DND-41 (cell line): ENCODE results near the gene CA14.

Experiments used
- ATAC-seq: fragments of 200-7000 bp; cut with Tn5 transposase; 3 replicates; pipeline ENCODE4 v1.9.1; 2021; ENCODE audit warnings: low read depth; ENCODE audit not compliant: insufficient read depth
- DNase-seq: peaks from one replicate; pipeline ENCODE4 v3.0.0-alpha.2; 2020
- H2AFZ ChIP-seq: 2 replicates; pipeline ENCODE4 v1.6.0; 2012; ENCODE audit warnings: low read depth, low read length
- H3K27ac ChIP-seq: 2 replicates; pipeline ENCODE4 v1.5.1; 2012; ENCODE audit warnings: low read length, inconsistent platforms
- H3K27me3 ChIP-seq: fragments of 200-600 bp; sonication (generic); 2 replicates; pipeline ENCODE4 v1.6.0; 2012; ENCODE audit warnings: low read length, mild to moderate bottlenecking, inconsistent platforms; ENCODE audit not compliant: insufficient read depth, poor library complexity
- H3K36me3 ChIP-seq: 2 replicates; pipeline ENCODE4 v1.5.1; 2012; ENCODE audit warnings: low read length, inconsistent platforms; ENCODE audit not compliant: insufficient read depth
- H3K4me1 ChIP-seq: 2 replicates; pipeline ENCODE4 v1.5.1; 2012; ENCODE audit warnings: mild to moderate bottlenecking, low read length; ENCODE audit not compliant: insufficient read depth
- H3K4me2 ChIP-seq: 2 replicates; pipeline ENCODE4 v1.6.0; 2012; ENCODE audit warnings: mild to moderate bottlenecking, moderate library complexity, low read length, inconsistent platforms; ENCODE audit not compliant: insufficient read depth
- H3K4me3 ChIP-seq, 2 experiments: fragments of 200-600 bp in 1 of 2; shearing (Covaris generic) in 1 of 2; 2 replicates each; pipeline ENCODE4 v1.5.1; 2012 to 2016; ENCODE audit warnings: inconsistent platforms in 2 of 2, low read length in 2 of 2, mild to moderate bottlenecking in 2 of 2, low read depth in 1 of 2, moderate library complexity in 1 of 2
- H3K79me2 ChIP-seq: 2 replicates; pipeline ENCODE4 v1.6.0; 2012; ENCODE audit warnings: low read length, inconsistent platforms; ENCODE audit not compliant: insufficient read depth
- H3K9ac ChIP-seq: 2 replicates; pipeline ENCODE4 v1.6.0; 2012; ENCODE audit warnings: low read depth, mild to moderate bottlenecking, inconsistent platforms, low read length, moderate library complexity
- H3K9me3 ChIP-seq: 2 replicates; pipeline ENCODE4 v1.5.1; 2012; ENCODE audit warnings: low read length, moderate library complexity, mild to moderate bottlenecking, inconsistent platforms; ENCODE audit not compliant: insufficient read depth, severe bottlenecking
- H4K20me1 ChIP-seq: 2 replicates; pipeline ENCODE4 v1.6.0; 2012; ENCODE audit warnings: low read length; ENCODE audit not compliant: insufficient read depth
- CTCF ChIP-seq: IDR thresholded peaks from 2 replicates; pipeline ENCODE4 v1.5.1; 2012; ENCODE audit warnings: borderline replicate concordance, low read length, moderate library complexity, mild to moderate bottlenecking; ENCODE audit not compliant: poor library complexity, severe bottlenecking; ENCODE audit errors: extremely low read depth
- EZH2 ChIP-seq: IDR thresholded peaks from 3 replicates; pipeline ENCODE4 v1.6.1; 2012; ENCODE audit warnings: borderline replicate concordance, low read depth, mild to moderate bottlenecking, moderate library complexity, low read length, inconsistent platforms; ENCODE audit not compliant: severe bottlenecking

CA14 gene

GRCh38 chr1:150282558-150282958, 25.0 kb downstream of the CA14 start:
- no peaks in the 10 kb centered on the region for H3K79me2 ChIP-seq
- TF ChIP-seq CTCF (no peak), EZH2 (no peak)
- H2AFZ ChIP-seq = no peak overlapping the region
- no peak overlapping the region for H3K9ac ChIP-seq
- no peak for DNase-seq
- H3K4me1 ChIP-seq = no peaks in the 10 kb centered on the region
- no peaks in the 10 kb centered on the region for H3K9me3 ChIP-seq
- no peak for ATAC-seq
- no peaks in the 10 kb centered on the region for H4K20me1 ChIP-seq
- H3K4me3 ChIP-seq = no peak overlapping the region
- H3K27ac ChIP-seq = no peak overlapping the region
- H3K36me3 ChIP-seq = no peaks in the 10 kb centered on the region
- H3K4me2 ChIP-seq = no peak overlapping the region
- peaks cover 20% of the 10 kb centered on the region for H3K27me3 ChIP-seq

GRCh38 chr1:150283260-150283659, 25.7 kb downstream of the CA14 start:
- Histone ChIP-seq H2AFZ (no peak overlapping the region), H3K4me3 (no peak overlapping the region), H3K9ac (no peak overlapping the region), H4K20me1 (no peaks in the 10 kb centered on the region), H3K27ac (no peak overlapping the region), H3K9me3 (no peaks in the 10 kb centered on the region), H3K27me3 (peaks cover 20% of the 10 kb centered on the region), H3K4me2 (no peak overlapping the region), H3K79me2 (no peaks in the 10 kb centered on the region), H3K4me1 (no peaks in the 10 kb centered on the region), H3K36me3 (no peaks in the 10 kb centered on the region)
- DNase-seq (no peak), ATAC-seq (no peak)
- TF ChIP-seq CTCF (no peak), EZH2 (no peak)

- DNase-seq (no peak), ATAC-seq (no peak)
- Histone ChIP-seq H4K20me1 (no peaks in the 10 kb centered on the region), H3K4me2 (no peak overlapping the region), H3K79me2 (0 out of 2 replicates have a peak, but pooled peaks cover 2% of the 10 kb centered on the region), H2AFZ (no peak overlapping the region), H3K27me3 (peaks cover 3% of the 10 kb centered on the region), H3K4me1 (peaks cover 6% of the 10 kb centered on the region; the same call in 1 of the 2 replicates), H3K27ac (no peak overlapping the region), H3K4me3 (no peak overlapping the region), H3K9ac (no peak overlapping the region), H3K9me3 (no peaks in the 10 kb centered on the region), H3K36me3 (no peaks in the 10 kb centered on the region)
- TF ChIP-seq CTCF (no peak), EZH2 (no peak)
Measured at GRCh38 chr1:150288382-150288781, 30.8 kb downstream of the CA14 start.

GRCh38 chr1:150288822-150289221, 31.2 kb downstream of the CA14 start:
- no peak for TF ChIP-seq EZH2
- no peak for TF ChIP-seq CTCF
- peaks cover 7% of the 10 kb centered on the region; the same call in 1 of the 2 replicates for H3K4me1 ChIP-seq
- no peak overlapping the region for H3K27ac ChIP-seq

More at GRCh38 chr1:150288822-150289221, 31.2 kb downstream of the CA14 start:
- Histone ChIP-seq H3K79me2 (peaks cover 6% of the 10 kb centered on the region), H4K20me1 (no peaks in the 10 kb centered on the region), H3K36me3 (no peaks in the 10 kb centered on the region), H2AFZ (no peak overlapping the region), H3K4me3 (no peak overlapping the region), H3K4me2 (no peak overlapping the region), H3K27me3 (peaks cover 3% of the 10 kb centered on the region), H3K9me3 (no peaks in the 10 kb centered on the region), H3K9ac (no peak overlapping the region)
- ATAC-seq = no peak
- DNase-seq = no peak
